ENCODE data around the gene CYCS. TPM values are rescaled to one million over a fixed set of nuclear protein-coding genes. Genes with fewer than 3 reads are reported as not detected.
"Not testable (repeated sequence)": the region's sequence is repeated elsewhere in the genome, so short reads cannot be mapped to it uniquely, and the experiment has no call there.

CYCS gene
- total RNA-seq, 4 donors from 2014 or later, result 35.3 to 76.2 (median 53.4) TPM

GRCh38 chr7:25119102-25119501 lies 6.0 kb downstream of the CYCS start:
- intact Hi-C loops (cut with DNase I), result no loop called here
- H3K36me3 ChIP-seq, result peaks cover 20 to 30% of the 10 kb centered on the region in 2 donors
- H3K27ac ChIP-seq, result no peak overlapping the region
- 95 to 96% methylated on average over 8 of the region's 8 CpGs for WGBS, 2 donors
- peaks cover 4 to 5% of the 10 kb centered on the region in 2 donors for H3K4me1 ChIP-seq
- TF ChIP-seq POLR2A (IDR thresholded peaks at IDR 0.05), result no peak
- TF ChIP-seq, protein P1, sequence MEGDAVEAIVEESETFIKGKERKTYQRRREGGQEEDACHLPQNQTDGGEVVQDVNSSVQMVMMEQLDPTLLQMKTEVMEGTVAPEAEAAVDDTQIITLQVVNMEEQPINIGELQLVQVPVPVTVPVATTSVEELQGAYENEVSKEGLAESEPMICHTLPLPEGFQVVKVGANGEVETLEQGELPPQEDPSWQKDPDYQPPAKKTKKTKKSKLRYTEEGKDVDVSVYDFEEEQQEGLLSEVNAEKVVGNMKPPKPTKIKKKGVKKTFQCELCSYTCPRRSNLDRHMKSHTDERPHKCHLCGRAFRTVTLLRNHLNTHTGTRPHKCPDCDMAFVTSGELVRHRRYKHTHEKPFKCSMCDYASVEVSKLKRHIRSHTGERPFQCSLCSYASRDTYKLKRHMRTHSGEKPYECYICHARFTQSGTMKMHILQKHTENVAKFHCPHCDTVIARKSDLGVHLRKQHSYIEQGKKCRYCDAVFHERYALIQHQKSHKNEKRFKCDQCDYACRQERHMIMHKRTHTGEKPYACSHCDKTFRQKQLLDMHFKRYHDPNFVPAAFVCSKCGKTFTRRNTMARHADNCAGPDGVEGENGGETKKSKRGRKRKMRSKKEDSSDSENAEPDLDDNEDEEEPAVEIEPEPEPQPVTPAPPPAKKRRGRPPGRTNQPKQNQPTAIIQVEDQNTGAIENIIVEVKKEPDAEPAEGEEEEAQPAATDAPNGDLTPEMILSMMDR (IDR thresholded peaks at IDR 0.05), result no peak
- DNase-seq, result no peak
- H3K27me3 ChIP-seq, result no peaks in the 10 kb centered on the region
- H3K9me3 ChIP-seq, result no peaks in the 10 kb centered on the region
- H3K4me3 ChIP-seq (replicated peaks in 1 of 3), result no peak overlapping the region

DNA sequence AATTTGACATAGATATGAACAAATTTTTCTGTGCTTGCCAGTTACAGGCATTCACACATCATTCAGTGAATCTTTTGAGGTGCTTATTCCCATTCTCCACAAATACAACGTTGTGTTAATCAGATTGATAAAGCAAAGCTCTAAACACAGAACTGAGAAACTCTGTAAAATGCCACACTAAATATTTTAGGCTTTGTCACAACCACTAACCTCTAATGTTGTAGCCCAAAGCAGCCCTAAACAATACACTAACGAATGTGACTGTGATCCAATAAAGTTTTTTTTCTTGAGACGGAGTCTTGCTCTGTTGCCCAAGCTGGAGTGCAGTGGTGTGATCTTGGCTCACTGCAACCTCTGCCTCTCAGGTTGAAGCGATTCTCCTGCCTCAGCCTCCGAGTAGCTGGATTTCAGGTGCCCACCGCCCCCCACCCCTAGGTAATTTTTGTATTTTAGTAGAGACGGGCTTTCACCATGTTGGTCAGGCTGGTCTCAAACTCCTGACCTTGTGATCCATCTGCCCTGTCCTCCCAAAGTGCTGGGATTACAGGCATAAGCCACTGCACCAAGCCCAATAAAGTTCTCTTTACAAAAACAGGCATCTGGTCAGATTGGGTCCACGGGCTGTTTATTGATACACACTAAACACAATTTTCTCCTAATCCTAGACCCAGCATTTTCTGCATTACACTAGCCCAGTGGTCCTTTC lies 6.9 kb downstream of the CYCS start:
- Histone ChIP-seq H3K4me1 (no peaks in the 10 kb centered on the region), H3K9me3 (no peaks in the 10 kb centered on the region), H3K36me3 (peaks cover 20 to 30% of the 10 kb centered on the region in 2 donors), H3K4me3 (replicated peaks in 1 of 3) (no peak overlapping the region), H3K27ac (no peak overlapping the region), H3K27me3 (no peaks in the 10 kb centered on the region)
- intact Hi-C loops (cut with DNase I), result no loop called here
- TF ChIP-seq, protein P1 (IDR thresholded peaks at IDR 0.05), result no peak
- no peak for TF ChIP-seq POLR2A (IDR thresholded peaks at IDR 0.05)
- WGBS, 2 donors, result 83 to 93% methylated on average over 8 of the region's 8 CpGs
- no peak for DNase-seq

DNA sequence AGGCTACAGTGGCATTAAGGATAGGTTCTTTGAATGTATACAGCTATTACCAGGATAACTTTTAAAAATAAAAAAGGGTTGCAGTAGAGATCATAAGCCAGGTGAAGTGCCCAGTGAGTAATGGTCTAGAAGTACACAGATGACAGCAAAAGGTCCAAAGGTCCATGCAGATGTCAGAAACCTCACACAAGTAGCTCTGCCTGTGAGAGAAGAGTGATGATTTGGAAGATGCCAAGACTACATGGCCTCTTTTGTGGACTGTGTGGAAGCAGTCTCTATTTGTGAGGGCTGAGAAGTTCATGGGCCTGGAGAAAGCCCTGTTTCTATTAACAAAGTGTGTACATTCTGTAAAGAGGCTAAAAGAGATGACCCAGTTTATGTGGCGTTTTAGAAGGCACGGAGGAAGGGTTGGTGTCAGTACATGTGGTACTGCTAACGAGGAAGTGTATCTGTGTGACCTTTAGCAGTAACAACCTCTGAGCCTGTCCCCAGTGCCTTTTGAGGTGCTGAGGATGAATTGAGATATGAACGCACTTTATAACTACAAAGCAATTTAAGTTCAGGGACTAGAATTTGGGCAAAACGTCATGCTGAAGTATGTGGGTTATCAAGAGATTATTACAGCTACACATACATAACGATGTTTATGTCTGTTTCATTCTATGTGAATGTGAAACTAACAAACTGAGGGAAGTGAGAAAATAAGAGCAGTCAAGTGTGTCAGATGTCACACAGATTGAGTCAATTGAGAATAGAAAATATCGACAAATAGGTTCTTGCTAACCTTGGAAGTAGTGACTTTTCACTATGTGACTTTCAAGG lies 7.6 kb downstream of the CYCS start:
- DNase-seq, result no peak
- no peaks in the 10 kb centered on the region for H3K4me1 ChIP-seq
- no peaks in the 10 kb centered on the region for H3K9me3 ChIP-seq
- intact Hi-C loops (cut with DNase I), result no loop called here
- H3K27ac ChIP-seq, result no peak overlapping the region
- TF ChIP-seq POLR2A (IDR thresholded peaks at IDR 0.05), result no peak
- TF ChIP-seq, protein P1 (IDR thresholded peaks at IDR 0.05), result no peak
- H3K4me3 ChIP-seq (replicated peaks in 1 of 3), result no peak overlapping the region
- H3K27me3 ChIP-seq, result no peaks in the 10 kb centered on the region
- WGBS, 2 donors, result 73 to 80% methylated on average over 7 of the region's 7 CpGs
- peaks cover 20 to 25% of the 10 kb centered on the region in 2 donors for H3K36me3 ChIP-seq

DNA sequence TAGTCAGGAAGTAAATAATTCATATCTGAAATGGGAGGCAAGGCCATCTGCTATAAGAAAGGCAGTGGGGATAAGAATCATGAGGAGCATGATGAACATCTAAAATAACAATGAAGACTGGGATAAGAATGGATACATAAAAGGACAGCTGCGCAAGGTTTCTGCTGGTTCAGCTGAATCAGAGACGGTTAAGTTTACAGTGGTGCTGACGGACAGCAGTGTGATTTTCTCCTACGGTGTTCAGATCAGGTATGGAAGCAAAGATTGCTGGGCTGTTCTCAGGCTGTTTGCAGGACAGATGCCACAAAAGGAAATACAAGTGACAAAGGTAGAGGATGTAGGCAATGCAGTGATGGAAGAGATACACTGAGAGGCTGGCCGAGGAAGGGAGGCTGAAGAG lies 8.4 kb downstream of the CYCS start:
- 84% methylated on average over 5 of the region's 5 CpGs for WGBS, 2 donors
- Histone ChIP-seq H3K27ac (no peak overlapping the region), H3K4me3 (replicated peaks in 1 of 3) (no peak overlapping the region), H3K27me3 (no peaks in the 10 kb centered on the region), H3K9me3 (no peaks in the 10 kb centered on the region), H3K4me1 (no peaks in the 10 kb centered on the region), H3K36me3 (peaks cover 15 to 19% of the 10 kb centered on the region in 2 donors)
- intact Hi-C loops (cut with DNase I), result no loop called here
- DNase-seq, result no peak
- TF ChIP-seq, protein P1 (IDR thresholded peaks at IDR 0.05), result no peak
- no peak for TF ChIP-seq POLR2A (IDR thresholded peaks at IDR 0.05)

DNA sequence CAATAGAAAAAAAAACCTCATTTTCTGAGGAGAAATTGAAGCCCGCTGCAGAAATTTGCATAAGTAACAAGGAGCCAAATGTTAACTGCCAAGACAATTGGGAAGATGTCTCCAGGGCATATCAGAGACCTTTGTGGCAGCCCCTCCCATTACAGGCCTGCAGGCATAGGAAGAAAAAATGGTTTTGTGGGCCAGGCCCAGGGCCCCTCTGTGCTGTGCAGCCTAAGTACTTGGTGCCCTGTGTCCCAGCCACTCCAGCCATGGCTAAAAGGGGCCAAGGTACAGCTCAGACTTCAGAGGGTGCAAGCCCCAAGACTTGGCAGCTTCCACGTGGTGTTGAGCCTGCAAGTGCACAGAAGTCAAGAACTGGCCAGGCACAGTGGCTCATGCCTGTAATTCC lies 14.5 kb downstream of the CYCS start:
- H3K9me3 ChIP-seq; H3K27ac ChIP-seq; H3K4me1 ChIP-seq; DNase-seq; intact Hi-C loops (cut with DNase I); H3K4me3 ChIP-seq (replicated peaks in 1 of 3); H3K36me3 ChIP-seq; H3K27me3 ChIP-seq: not testable (repeated sequence)
- 89 to 93% methylated on average over 1 to 2 of the region's 2 CpGs for WGBS, 2 donors

Measured in thyroid gland (tissue), 4 donors.